ENCODE data around the gene CPNE6. TPM values are rescaled to one million over a fixed set of nuclear protein-coding genes. Genes with fewer than 3 reads are reported as not detected.

Gene CPNE6
- total and polyA plus RNA-seq, 5 experiments from 2014 or later: not detected

GRCh38 chr14:24057271-24057670, 14.1 kb upstream of the CPNE6 start:
- no peak for ATAC-seq
- H3K36me3 Mint-ChIP-seq: no peaks in the 10 kb centered on the region
- no peaks in the 10 kb centered on the region for H3K9me3 Mint-ChIP-seq
- POLR2A ChIA-PET: interaction anchor here (0.6 to 2.8 kb wide), 7 partner anchors 9 to 588 kb away, joined by 3 to 14 read pairs (median 3); partner anchors contain the start of genes NGDN and PCK2
- H3K27me3 Mint-ChIP-seq: peaks cover 9 to 31% (median 15%) of the 10 kb centered on the region in 5 donors
- H3K4me1 Mint-ChIP-seq: peaks cover 11 to 19% (median 13%) of the 10 kb centered on the region in 4 donors
- peak overlapping the region in 2 of 10 donors; percentile 56 to 75 for H3K27ac Mint-ChIP-seq
- DNase-seq: no peak
- H3K4me3 Mint-ChIP-seq: no peak overlapping the region

GRCh38 chr14:24057867-24058259, 13.5 kb upstream of the CPNE6 start:
- Mint-ChIP-seq H3K9me3 (no peaks in the 10 kb centered on the region), H3K36me3 (no peaks in the 10 kb centered on the region), H3K4me3 (no peak overlapping the region), H3K27ac (peak overlapping the region in 2 of 10 donors; percentile 37 to 74), H3K27me3 (peaks cover 6 to 28% (median 12%) of the 10 kb centered on the region in 5 donors), H3K4me1 (peaks cover 6 to 15% (median 10%) of the 10 kb centered on the region in 4 donors)
- POLR2A ChIA-PET: interaction anchor here (0.6 to 2.8 kb wide), 9 partner anchors 9 to 103 kb away, joined by 3 to 14 read pairs (median 3); partner anchors contain the start of genes IRF9, NRL, PCK2 and RNF31
- no peak for DNase-seq
- peak in 1 of 2 donors; percentile 14 for ATAC-seq

- ATAC-seq: peak; percentile 74 to 79
- Mint-ChIP-seq H3K27ac (peak overlapping the region in 2 of 10 donors; percentile 37 to 74), H3K27me3 (peaks cover under 1 to 22% (median 6%) of the 10 kb centered on the region in 5 donors), H3K4me1 (peaks cover under 1 to 10% (median 6%) of the 10 kb centered on the region in 4 donors), H3K9me3 (no peaks in the 10 kb centered on the region), H3K4me3 (no peak overlapping the region), H3K36me3 (no peaks in the 10 kb centered on the region)
- DNase-seq: peak in 8 of 10 donors; percentile 27 to 76 (median 56)
- POLR2A ChIA-PET: interaction anchor here (0.9 to 2.8 kb wide), 7 partner anchors 23 to 103 kb away, joined by 3 to 14 read pairs (median 8); partner anchors contain the start of genes IRF9, NRL, PCK2 and RNF31
These were observed 13.0 kb upstream of the CPNE6 start for GRCh38 chr14:24058260-24058950.

GRCh38 chr14:24058951-24059475, 12.3 kb upstream of the CPNE6 start:
- Mint-ChIP-seq H3K36me3 (no peaks in the 10 kb centered on the region), H3K27ac (no peak overlapping the region), H3K4me3 (no peak overlapping the region), H3K27me3 (peaks cover 0 to 16% (median 3%) of the 10 kb centered on the region in 5 donors), H3K4me1 (peaks cover 0 to 7% (median 4%) of the 10 kb centered on the region in 4 donors), H3K9me3 (no peaks in the 10 kb centered on the region)
- no peak for DNase-seq
- POLR2A ChIA-PET: interaction anchor here (0.6 to 2.8 kb wide), 4 partner anchors 22 to 808 kb away, joined by 3 to 12 read pairs (median 8); partner anchors contain the start of gene PCK2
- ATAC-seq: no peak

GRCh38 chr14:24059841-24060388, 11.4 kb upstream of the CPNE6 start:
- Mint-ChIP-seq H3K9me3 (no peaks in the 10 kb centered on the region), H3K4me1 (peaks cover 0 to 7% (median 3%) of the 10 kb centered on the region in 4 donors), H3K27ac (peak overlapping the region in 2 of 10 donors; percentile 10 to 17), H3K27me3 (peaks cover 0 to 7% (median 0%) of the 10 kb centered on the region in 5 donors), H3K36me3 (no peaks in the 10 kb centered on the region), H3K4me3 (no peak overlapping the region)
- POLR2A ChIA-PET: interaction anchor here (2.8 kb wide), 1 partner anchor 21 kb away, joined by 9 read pairs; no protein-coding TSS in a partner anchor
- DNase-seq: no peak
- no peak for ATAC-seq

GRCh38 chr14:24060443-24060842, 10.9 kb upstream of the CPNE6 start:
- no peak for DNase-seq
- H3K27me3 Mint-ChIP-seq: peaks cover 0 to 2% (median 0%) of the 10 kb centered on the region in 5 donors
- no peaks in the 10 kb centered on the region for H3K9me3 Mint-ChIP-seq
- POLR2A ChIA-PET: interaction anchor here (1.1 kb wide), 1 partner anchor 54 kb away, joined by 3 read pairs; no protein-coding TSS in a partner anchor
- no peaks in the 10 kb centered on the region for H3K36me3 Mint-ChIP-seq
- no peak overlapping the region for H3K4me3 Mint-ChIP-seq
- ATAC-seq: no peak
- H3K27ac Mint-ChIP-seq: peak overlapping the region in 1 of 10 donors; percentile 10
- H3K4me1 Mint-ChIP-seq: peaks cover 0 to 7% (median 3%) of the 10 kb centered on the region in 4 donors

GRCh38 chr14:24060984-24061913, 10.1 kb upstream of the CPNE6 start:
- Mint-ChIP-seq H3K4me3 (no peak overlapping the region), H3K36me3 (no peaks in the 10 kb centered on the region), H3K27me3 (no peaks in the 10 kb centered on the region), H3K9me3 (no peaks in the 10 kb centered on the region), H3K27ac (peak overlapping the region in 1 of 10 donors; percentile 24), H3K4me1 (peaks cover 0 to 7% (median 3%) of the 10 kb centered on the region in 4 donors)
- POLR2A ChIA-PET: interaction anchor here (1.1 to 1.8 kb wide), 2 partner anchors 20 to 53 kb away, joined by 3 to 9 read pairs; no protein-coding TSS in a partner anchor
- ATAC-seq: no peak
- no peak for DNase-seq

GRCh38 chr14:24062216-24062980, 9.0 kb upstream of the CPNE6 start:
- POLR2A ChIA-PET: interaction anchor here (1.8 kb wide), 1 partner anchor 19 kb away, joined by 9 read pairs; no protein-coding TSS in a partner anchor
- no peak overlapping the region for H3K4me3 Mint-ChIP-seq

GRCh38 chr14:24063263-24063836, 8.0 kb upstream of the CPNE6 start:
- ATAC-seq (no peak), DNase-seq (no peak)
- Mint-ChIP-seq H3K36me3 (no peaks in the 10 kb centered on the region), H3K9me3 (no peaks in the 10 kb centered on the region), H3K4me3 (no peak overlapping the region), H3K4me1 (peaks cover 0 to 4% (median 2%) of the 10 kb centered on the region in 4 donors), H3K27me3 (peaks cover 0 to 9% (median 0%) of the 10 kb centered on the region in 5 donors), H3K27ac (peak overlapping the region in 1 of 10 donors; percentile 61)
- POLR2A ChIA-PET: no interaction called here

More at GRCh38 chr14:24062216-24062980, 9.0 kb upstream of the CPNE6 start:
- Mint-ChIP-seq H3K27me3 (no peaks in the 10 kb centered on the region), H3K36me3 (no peaks in the 10 kb centered on the region), H3K9me3 (no peaks in the 10 kb centered on the region), H3K4me1 (peaks cover 0 to 7% (median 3%) of the 10 kb centered on the region in 4 donors), H3K27ac (peak overlapping the region in 2 of 10 donors; percentile 24 to 61)
- ATAC-seq (no peak), DNase-seq (no peak)

- no peaks in the 10 kb centered on the region for H3K9me3 Mint-ChIP-seq
- POLR2A ChIA-PET: no interaction called here
- H3K27me3 Mint-ChIP-seq: peaks cover 0 to 10% (median 0%) of the 10 kb centered on the region in 5 donors
- peaks cover 0 to 3% (median 0%) of the 10 kb centered on the region in 4 donors for H3K4me1 Mint-ChIP-seq
- H3K36me3 Mint-ChIP-seq: no peaks in the 10 kb centered on the region
- DNase-seq (no peak), ATAC-seq (no peak)
- no peak overlapping the region for H3K4me3 Mint-ChIP-seq
- no peak overlapping the region for H3K27ac Mint-ChIP-seq
These were observed 7.1 kb upstream of the CPNE6 start for GRCh38 chr14:24064091-24064795.
